Mesothelial cell of epicardium (in vitro differentiated cells): ENCODE results near the gene DRG2. TPM values are rescaled to one million over a fixed set of nuclear protein-coding genes. Genes with fewer than 3 reads are reported as not detected.

Experiments used
- DNase-seq, 2 experiments: peaks; one replicate each; pipeline ENCODE4 v3.0.0; 2021; ENCODE audit warnings: low spot score in 2 of 2; ENCODE audit not compliant: unreplicated experiment in 2 of 2
- H3K27ac Mint-ChIP-seq: 2 replicates; pipeline ENCODE4 v1.8.0; 2021; ENCODE audit warnings: mixed read lengths
- H3K27me3 Mint-ChIP-seq: 2 replicates; pipeline ENCODE4 v1.8.0; 2021; ENCODE audit warnings: low read depth, mixed read lengths
- H3K36me3 Mint-ChIP-seq: 2 replicates; pipeline ENCODE4 v1.8.0; 2021; ENCODE audit warnings: mixed read lengths
- H3K4me1 Mint-ChIP-seq: 2 replicates; pipeline ENCODE4 v1.8.0; 2021; ENCODE audit warnings: mixed read lengths
- H3K4me3 Mint-ChIP-seq: 2 replicates; pipeline ENCODE4 v1.8.0; 2021; ENCODE audit warnings: mild to moderate bottlenecking, moderate library complexity, mixed read lengths
- H3K9me3 Mint-ChIP-seq: 2 replicates; pipeline ENCODE4 v1.8.0; 2021; ENCODE audit warnings: mixed read lengths
- CTCF ChIP-seq: fragments of 200-600 bp; sonication (generic); IDR thresholded peaks from one replicate; pipeline ENCODE4 v1.5.0; 2021; ENCODE audit warnings: antibody characterized with exemption; ENCODE audit not compliant: unreplicated experiment
- total RNA-seq: library from RNA; stranded (reverse); gene quantifications from 3 replicates; pipeline ENCODE4 v1.2.1, GENCODE V29; 2021

Gene DRG2
- total RNA-seq, 1 donor from 2014 or later, result 51.2 TPM

GRCh38 chr17:18136357-18136756 lies 48.6 kb downstream of the DRG2 start:
- DNase-seq, result no peak
- Mint-ChIP-seq H3K36me3 (no peaks in the 10 kb centered on the region), H3K9me3 (no peaks in the 10 kb centered on the region), H3K27ac (no peak overlapping the region), H3K4me1 (peaks cover 8% of the 10 kb centered on the region), H3K4me3 (no peak overlapping the region), H3K27me3 (no peaks in the 10 kb centered on the region)
- no peak for TF ChIP-seq CTCF

- no peak for DNase-seq
- no peaks in the 10 kb centered on the region for H3K9me3 Mint-ChIP-seq
- H3K27ac Mint-ChIP-seq, result no peak overlapping the region
- H3K4me1 Mint-ChIP-seq, result peaks cover 8% of the 10 kb centered on the region
- no peak for TF ChIP-seq CTCF
- H3K36me3 Mint-ChIP-seq, result no peaks in the 10 kb centered on the region
- H3K27me3 Mint-ChIP-seq, result peaks cover 2% of the 10 kb centered on the region
- H3K4me3 Mint-ChIP-seq, result no peak overlapping the region
Observed at GRCh38 chr17:18138065-18138749, 50.5 kb downstream of the DRG2 start.

- Mint-ChIP-seq H3K36me3 (no peaks in the 10 kb centered on the region), H3K4me1 (peaks cover 8% of the 10 kb centered on the region), H3K27me3 (peaks cover 4% of the 10 kb centered on the region), H3K9me3 (no peaks in the 10 kb centered on the region), H3K4me3 (no peak overlapping the region), H3K27ac (no peak overlapping the region)
- no peak for TF ChIP-seq CTCF
- DNase-seq, result no peak
Observed at GRCh38 chr17:18139092-18139491, 51.3 kb downstream of the DRG2 start.

GRCh38 chr17:18139498-18139897 lies 51.8 kb downstream of the DRG2 start:
- no peak overlapping the region for H3K27ac Mint-ChIP-seq
- H3K4me1 Mint-ChIP-seq, result peaks cover 8% of the 10 kb centered on the region
- DNase-seq, result no peak
- no peaks in the 10 kb centered on the region for H3K9me3 Mint-ChIP-seq
- peaks cover 4% of the 10 kb centered on the region for H3K27me3 Mint-ChIP-seq
- H3K4me3 Mint-ChIP-seq, result no peak overlapping the region
- TF ChIP-seq CTCF, result no peak
- H3K36me3 Mint-ChIP-seq, result no peaks in the 10 kb centered on the region

GRCh38 chr17:18139949-18140348 lies 52.2 kb downstream of the DRG2 start:
- Mint-ChIP-seq H3K36me3 (no peaks in the 10 kb centered on the region), H3K27ac (no peak overlapping the region), H3K4me1 (peaks cover 8% of the 10 kb centered on the region), H3K9me3 (no peaks in the 10 kb centered on the region), H3K27me3 (peaks cover 4% of the 10 kb centered on the region), H3K4me3 (no peak overlapping the region)
- no peak for DNase-seq
- no peak for TF ChIP-seq CTCF

- peaks cover 8% of the 10 kb centered on the region for H3K4me1 Mint-ChIP-seq
- no peak overlapping the region for H3K27ac Mint-ChIP-seq
- no peak overlapping the region for H3K4me3 Mint-ChIP-seq
- H3K9me3 Mint-ChIP-seq, result no peaks in the 10 kb centered on the region
- peaks cover 4% of the 10 kb centered on the region for H3K27me3 Mint-ChIP-seq
- no peaks in the 10 kb centered on the region for H3K36me3 Mint-ChIP-seq
- no peak for TF ChIP-seq CTCF
- no peak for DNase-seq
Observed at GRCh38 chr17:18140648-18141047, 52.9 kb downstream of the DRG2 start.
